GM12891 (cell line): ENCODE results near the gene PCDHGA3.

ENCODE experiments used
- POLR2A ChIP-seq: IDR thresholded peaks from 2 replicates; pipeline ENCODE4 v1.6.1; 2011; ENCODE audit warnings: low read depth, low read length, control low read depth
- POLR2AphosphoS5 ChIP-seq: IDR thresholded peaks from 2 replicates; pipeline ENCODE4 v1.6.1; 2011; ENCODE audit warnings: low read depth, low read length, control low read depth
- POU2F2 ChIP-seq: IDR thresholded peaks from 2 replicates; pipeline ENCODE4 v1.6.1; 2011; ENCODE audit warnings: low read depth, mild to moderate bottlenecking, control low read depth, low read length, moderate library complexity
- SPI1 ChIP-seq: IDR thresholded peaks from 2 replicates; pipeline ENCODE4 v1.6.1; 2011; ENCODE audit warnings: low read depth, low read length, control low read depth
- TAF1 ChIP-seq: IDR thresholded peaks from 2 replicates; pipeline ENCODE4 v1.6.1; 2011; ENCODE audit warnings: low read depth, low read length, control low read depth

GRCh38 chr5:141349917-141350619, 6.4 kb downstream of the PCDHGA3 start, which contains the start of gene PCDHGB1:
- TF ChIP-seq POLR2A (no peak), SPI1 (no peak), POLR2AphosphoS5 (no peak), POU2F2 (no peak), TAF1 (no peak)
